NCI-H146 treated with DMSO at 0.1 percent for 48 hours (cell line): ENCODE results near the gene RIMS3.
"Not testable (repeated sequence)": the region's sequence is repeated elsewhere in the genome, so short reads cannot be mapped to it uniquely, and the experiment has no call there.

Experiments
- DNase-seq: peaks from one replicate; lab custom pipeline; 2025; ENCODE audit not compliant: unreplicated experiment; lab: John Stamatoyannopoulos, UW

RIMS3 gene

GRCh38 chr1:40633523-40633922, 32.0 kb downstream of the RIMS3 start:
- no peak for DNase-seq

GRCh38 chr1:40630488-40631223, 34.8 kb downstream of the RIMS3 start:
- DNase-seq: no peak

GRCh38 chr1:40629546-40629945, 35.9 kb downstream of the RIMS3 start:
- not testable (repeated sequence) for DNase-seq

GRCh38 chr1:40628903-40629292, 36.6 kb downstream of the RIMS3 start:
- no peak for DNase-seq

GRCh38 chr1:40627987-40628902, 37.2 kb downstream of the RIMS3 start:
- no peak for DNase-seq

GRCh38 chr1:40626383-40626770, 39.1 kb downstream of the RIMS3 start:
- DNase-seq: no peak

- no peak for DNase-seq
Measured at GRCh38 chr1:40625476-40626382, 39.8 kb downstream of the RIMS3 start.

GRCh38 chr1:40625076-40625475, 40.4 kb downstream of the RIMS3 start:
- no peak for DNase-seq

- no peak for DNase-seq
Measured at GRCh38 chr1:40622936-40623629, 42.4 kb downstream of the RIMS3 start.

GRCh38 chr1:40621821-40622450, 43.5 kb downstream of the RIMS3 start:
- no peak for DNase-seq

- DNase-seq: no peak
Measured at GRCh38 chr1:40620586-40621210, 44.8 kb downstream of the RIMS3 start.

- no peak for DNase-seq
Measured at GRCh38 chr1:40620150-40620549, 45.3 kb downstream of the RIMS3 start.

GRCh38 chr1:40618108-40618507, 47.4 kb downstream of the RIMS3 start:
- DNase-seq: no peak

- DNase-seq: peak; percentile 20
Measured at GRCh38 chr1:40612345-40612831, 53.1 kb downstream of the RIMS3 start.

GRCh38 chr1:40610156-40610555, 55.3 kb downstream of the RIMS3 start:
- DNase-seq: no peak

- no peak for DNase-seq
Measured at GRCh38 chr1:40607921-40608320, 57.6 kb downstream of the RIMS3 start.

GRCh38 chr1:40606978-40607377, 58.5 kb downstream of the RIMS3 start:
- DNase-seq: no peak

GRCh38 chr1:40606194-40606593, 59.3 kb downstream of the RIMS3 start:
- DNase-seq: no peak

- DNase-seq: no peak
Measured at GRCh38 chr1:40599926-40600325, 65.6 kb downstream of the RIMS3 start.
